Kidney (tissue), 14 donors: Measurements from ENCODE around the gene CAMTA1. TPM values are rescaled to one million over a fixed set of nuclear protein-coding genes. Genes with fewer than 3 reads are reported as not detected.

Source experiments
- DNase-seq, 5 donors: peaks; one replicate each; pipeline ENCODE4 v3.0.0-alpha.2; 2013 to 2020
- FAIRE-seq: peaks from 2 replicates; lab custom pipeline; 2012; peaks lifted over from hg19 to GRCh38; lab: Jason Lieb, UNC
- H3K27ac ChIP-seq, 2 donors: one replicate each; pipeline ENCODE4 v1.7.0; 2013; ENCODE audit warnings: low read depth in 2 of 2, low read length in 2 of 2, inconsistent platforms in 1 of 2
- H3K27me3 ChIP-seq: one replicate; pipeline ENCODE4 v1.7.1; 2013; ENCODE audit warnings: low read length, inconsistent platforms; ENCODE audit not compliant: control insufficient read depth, insufficient read depth
- H3K36me3 ChIP-seq, 3 donors: one replicate each; pipeline versions ENCODE4 v1.7.0 to v1.7.1; 2013; ENCODE audit warnings: low read length in 3 of 3, control low read depth in 1 of 3, inconsistent platforms in 1 of 3; ENCODE audit not compliant: insufficient read depth in 3 of 3, control insufficient read depth in 2 of 3
- H3K4me1 ChIP-seq, 3 donors: one replicate each; pipeline versions ENCODE4 v1.7.0 to v1.7.1; 2013; ENCODE audit warnings: low read length in 3 of 3, inconsistent platforms in 1 of 3, low read depth in 1 of 3; ENCODE audit not compliant: control insufficient read depth in 2 of 3, insufficient read depth in 2 of 3
- H3K4me3 ChIP-seq, 3 donors: one replicate each; pipeline versions ENCODE4 v1.7.0 to v1.8.1; 2013; ENCODE audit warnings: low read length in 3 of 3, control low read depth in 1 of 3, inconsistent platforms in 1 of 3
- H3K9ac ChIP-seq, 3 donors: one replicate each; pipeline versions ENCODE4 v1.7.0 to v1.7.1; 2013; ENCODE audit warnings: low read length in 3 of 3, control low read depth in 1 of 3, inconsistent platforms in 1 of 3
- H3K9me3 ChIP-seq, 3 donors: one replicate each; pipeline versions ENCODE4 v1.7.0 to v1.7.1; 2013; ENCODE audit warnings: low read length in 3 of 3, control low read depth in 1 of 3, inconsistent platforms in 1 of 3; ENCODE audit not compliant: control insufficient read depth in 2 of 3, insufficient read depth in 1 of 3
- CTCF ChIP-seq: IDR thresholded peaks from 3 replicates; pipeline ENCODE4 v1.5.1; 2012; ENCODE audit warnings: mild to moderate bottlenecking, moderate library complexity, borderline replicate concordance; ENCODE audit not compliant: insufficient read depth; ENCODE audit errors: extremely low read depth
- intact Hi-C: fragments of 100-400 bp; cut with DNase I; formaldehyde crosslinking; loops from one replicate; pipeline ENCODE4 v1.11.1; 2022
- polyA plus RNA-seq: library from polyadenylated mRNA; stranded (reverse); fragments of 350-450 nt; fragmentation: Illumina TruSeq; extraction: RNeasy Lipid Tissue Mini Kit (QIAGEN cat#74804); gene quantifications from one replicate; pipeline ENCODE4 v1.2.3, GENCODE V29; 2014; ENCODE audit warnings: low read depth, low replicate concordance; ENCODE audit not compliant: insufficient read depth
- total RNA-seq: library from RNA; stranded (reverse); fragmentation: NEBNext Ultra II Directional; extraction: Animal tissue kit (Norgen Biotek cat#: 25700); gene quantifications from one replicate; pipeline ENCODE4 v1.2.1, GENCODE V29; 2021
- donor health status: control.
- donor health status: control.
- donor health status: control.
- donor health status: control.
- donor health status: control.
- donor health status: DM: yes; HTN: yes; CAD: no.
- donor health status: Normal renal cell carcinoma (clear cell type).

Gene CAMTA1
- total and polyA plus RNA-seq, 2 donors from 2014 or later, result 79.0 to 170 TPM

GRCh38 chr1:7551442-7551841 is 766.2 kb downstream of the CAMTA1 start:
- Histone ChIP-seq H3K9me3 (no peaks in the 10 kb centered on the region), H3K27ac (peak overlapping the region; percentile 70 to 86), H3K9ac (peak overlapping the region in 1 of 3 donors; percentile 23), H3K27me3 (no peaks in the 10 kb centered on the region), H3K4me3 (no peak overlapping the region), H3K4me1 (peaks cover 4 to 33% (median 25%) of the 10 kb centered on the region in 3 donors), H3K36me3 (no peaks in the 10 kb centered on the region)
- DNase-seq, result peak in 2 of 5 donors; percentile 32 to 62
- TF ChIP-seq CTCF, result no peak
- intact Hi-C loops, result no loop called here
- no peak for FAIRE-seq

- DNase-seq (peak; percentile 84 to 93 (median 86)), FAIRE-seq (no peak)
- peak overlapping the region in 1 of 3 donors; percentile 36 for H3K9ac ChIP-seq
- H3K4me1 ChIP-seq, result peaks cover 4 to 33% (median 25%) of the 10 kb centered on the region in 3 donors
- peak overlapping the region; percentile 70 to 86 for H3K27ac ChIP-seq
- no peak overlapping the region for H3K4me3 ChIP-seq
- no peaks in the 10 kb centered on the region for H3K9me3 ChIP-seq
- H3K27me3 ChIP-seq, result no peaks in the 10 kb centered on the region
- intact Hi-C loops, result no loop called here
- TF ChIP-seq CTCF, result no peak
- no peaks in the 10 kb centered on the region for H3K36me3 ChIP-seq
Observed at GRCh38 chr1:7552402-7552801, 767.1 kb downstream of the CAMTA1 start.

GRCh38 chr1:7553042-7553690 is 767.9 kb downstream of the CAMTA1 start:
- Histone ChIP-seq H3K9me3 (no peaks in the 10 kb centered on the region), H3K27me3 (no peaks in the 10 kb centered on the region), H3K27ac (peak overlapping the region; percentile 3 to 26), H3K36me3 (no peaks in the 10 kb centered on the region), H3K4me1 (peaks cover 4 to 33% (median 25%) of the 10 kb centered on the region in 3 donors), H3K9ac (no peak overlapping the region), H3K4me3 (no peak overlapping the region)
- intact Hi-C loops, result no loop called here
- peak in 2 of 5 donors; percentile 34 for DNase-seq
- TF ChIP-seq CTCF, result no peak
- FAIRE-seq, result no peak
